HG03280 (cell line): Measurements from ENCODE around the gene NCKAP1.
"Not testable (repeated sequence)": the region's sequence is repeated elsewhere in the genome, so short reads cannot be mapped to it uniquely, and the experiment has no call there.

Experiments used
- ATAC-seq: cut with Tn5 transposase; IDR thresholded peaks from one replicate; pipeline ENCODE4 v1.9.1; 2021; ENCODE audit warnings: mild to moderate bottlenecking, moderate library complexity; ENCODE audit not compliant: unreplicated experiment

Gene NCKAP1

GRCh38 chr2:182913064-182913463 lies 125.2 kb downstream of the NCKAP1 start:
- ATAC-seq, result no peak

- ATAC-seq, result no peak
Measured at GRCh38 chr2:182912518-182912915, 125.7 kb downstream of the NCKAP1 start.

- no peak for ATAC-seq
Measured at GRCh38 chr2:182911813-182912517, 126.3 kb downstream of the NCKAP1 start.

- ATAC-seq, result no peak
Measured at GRCh38 chr2:182910965-182911364, 127.3 kb downstream of the NCKAP1 start.

GRCh38 chr2:182907081-182907830 lies 131.0 kb downstream of the NCKAP1 start:
- no peak for ATAC-seq

GRCh38 chr2:182906454-182906853 lies 131.8 kb downstream of the NCKAP1 start:
- no peak for ATAC-seq

GRCh38 chr2:182904844-182905243 lies 133.4 kb downstream of the NCKAP1 start:
- no peak for ATAC-seq

- no peak for ATAC-seq
Measured at GRCh38 chr2:182903566-182903965, 134.7 kb downstream of the NCKAP1 start.

- ATAC-seq, result no peak
Measured at GRCh38 chr2:182901748-182902147, 136.5 kb downstream of the NCKAP1 start.

GRCh38 chr2:182898718-182899117 lies 139.5 kb downstream of the NCKAP1 start:
- ATAC-seq, result no peak

GRCh38 chr2:182897137-182897536 lies 141.1 kb downstream of the NCKAP1 start:
- no peak for ATAC-seq

GRCh38 chr2:182895798-182896197 lies 142.5 kb downstream of the NCKAP1 start:
- ATAC-seq, result no peak

- ATAC-seq, result no peak
Measured at GRCh38 chr2:182895169-182895568, 143.1 kb downstream of the NCKAP1 start.

GRCh38 chr2:182894174-182894573 lies 144.1 kb downstream of the NCKAP1 start:
- no peak for ATAC-seq

GRCh38 chr2:182893666-182894065 lies 144.6 kb downstream of the NCKAP1 start:
- ATAC-seq, result no peak

GRCh38 chr2:182893035-182893434 lies 145.2 kb downstream of the NCKAP1 start:
- ATAC-seq, result not testable (repeated sequence)

GRCh38 chr2:182891611-182892010 lies 146.6 kb downstream of the NCKAP1 start:
- ATAC-seq, result no peak

- no peak for ATAC-seq
Measured at GRCh38 chr2:182890773-182891378, 147.4 kb downstream of the NCKAP1 start.

- no peak for ATAC-seq
Measured at GRCh38 chr2:182890305-182890704, 148.0 kb downstream of the NCKAP1 start.

GRCh38 chr2:182887753-182888415 lies 150.4 kb downstream of the NCKAP1 start:
- peak; percentile 60 for ATAC-seq

- no peak for ATAC-seq
Measured at GRCh38 chr2:182887093-182887492, 151.2 kb downstream of the NCKAP1 start.
